ENCODE data around the gene MGST1. TPM values are rescaled to one million over a fixed set of nuclear protein-coding genes. Genes with fewer than 3 reads are reported as not detected.

Gene MGST1, protein sequence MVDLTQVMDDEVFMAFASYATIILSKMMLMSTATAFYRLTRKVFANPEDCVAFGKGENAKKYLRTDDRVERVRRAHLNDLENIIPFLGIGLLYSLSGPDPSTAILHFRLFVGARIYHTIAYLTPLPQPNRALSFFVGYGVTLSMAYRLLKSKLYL
- 123 and 160 TPM in 2 replicates for total RNA-seq

DNA sequence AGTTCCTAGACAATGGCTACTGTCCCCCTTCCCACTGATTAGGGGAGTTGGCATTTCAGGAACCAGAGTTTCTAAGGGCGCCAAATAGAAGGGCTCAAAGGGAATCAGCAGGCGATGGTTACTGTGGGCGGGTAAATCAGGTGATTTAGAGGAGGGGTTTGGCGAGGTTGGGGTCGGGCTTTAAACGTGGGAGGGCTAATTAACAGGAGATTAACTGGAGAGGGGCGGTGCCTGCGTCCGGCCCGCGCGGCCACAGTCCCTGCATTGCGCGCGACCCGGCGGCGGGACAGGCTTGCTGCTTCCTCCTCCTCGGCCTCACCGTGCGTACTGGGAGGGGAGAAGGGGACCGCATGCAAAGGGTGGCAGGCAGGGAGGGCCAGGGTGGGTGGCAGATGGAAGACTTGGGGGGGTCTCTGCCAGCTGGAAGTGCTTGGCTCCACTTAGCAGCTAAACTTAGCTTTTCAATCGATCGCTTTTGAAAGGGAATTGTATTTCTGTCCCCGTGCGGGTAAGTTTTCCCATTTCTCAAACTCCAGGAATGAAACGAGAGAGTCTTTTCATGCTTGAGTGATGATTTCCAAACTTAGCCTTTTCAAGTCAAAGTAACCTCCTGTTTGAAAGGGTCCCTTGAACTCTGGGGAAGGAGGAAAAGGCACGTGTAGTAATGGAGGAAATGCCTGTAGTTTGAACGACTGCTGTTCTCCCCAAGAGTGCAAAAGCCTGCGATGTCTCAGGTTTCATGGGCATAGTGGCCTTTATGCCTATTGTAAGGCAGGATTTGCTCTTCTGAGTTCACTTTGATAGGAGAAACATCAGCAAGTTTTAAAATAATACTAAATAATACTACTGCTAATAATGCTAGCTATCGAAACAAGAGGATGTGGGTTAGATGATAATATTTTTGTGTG, at the start of gene MGST1:
MGST1 (plus strand) TSS at position 255 of the 908 bp plus-strand sequence. CDS start 6,608 bp downstream, outside the sequence.

Other genes with a start within 250 kb of the MGST1 start
- gene SLC15A5, start 70.0 kb upstream of the MGST1 start, total RNA-seq = not detected in 2 replicates

All from smooth muscle cell of trachea (primary cell).